ENCODE measurements around the gene SPATA2L. TPM values are rescaled to one million over a fixed set of nuclear protein-coding genes. Genes with fewer than 3 reads are reported as not detected.

Gene SPATA2L
- total RNA-seq, 4 donors from 2014 or later, result 1.2 to 18.7 (median 7.2) TPM

DNA sequence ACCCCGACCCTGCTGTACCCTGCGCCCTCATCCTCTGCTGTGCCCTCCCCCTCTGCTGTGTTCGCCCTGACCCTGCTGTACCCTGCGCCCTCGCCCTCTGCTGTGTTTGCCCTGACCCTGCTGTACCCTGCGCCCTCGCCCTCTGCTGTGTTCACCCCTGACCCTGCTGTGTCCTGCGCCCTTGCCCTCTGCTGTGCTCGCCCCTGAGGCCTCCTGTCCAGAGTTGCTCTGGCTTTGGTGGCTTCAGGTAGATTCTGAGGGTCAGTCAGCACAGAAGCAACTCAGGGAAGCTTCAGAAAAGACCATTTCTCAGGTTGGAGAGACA is 31.4 kb upstream of the SPATA2L start:
- Histone ChIP-seq H3K4me1 (no peaks in the 10 kb centered on the region), H3K27me3 (no peaks in the 10 kb centered on the region), H3K36me3 (no peaks in the 10 kb centered on the region), H3K4me3 (no peak overlapping the region), H3K27ac (no peak overlapping the region), H3K9me3 (no peaks in the 10 kb centered on the region)
- no peak for TF ChIP-seq CTCF (IDR thresholded peaks at IDR 0.05)
- no peak for TF ChIP-seq POLR2A (IDR thresholded peaks at IDR 0.05)
- DNase-seq, result no peak
- intact Hi-C loops (cut with DNase I; ENCODE audit: low total_unique reads), result no loop called here

DNA sequence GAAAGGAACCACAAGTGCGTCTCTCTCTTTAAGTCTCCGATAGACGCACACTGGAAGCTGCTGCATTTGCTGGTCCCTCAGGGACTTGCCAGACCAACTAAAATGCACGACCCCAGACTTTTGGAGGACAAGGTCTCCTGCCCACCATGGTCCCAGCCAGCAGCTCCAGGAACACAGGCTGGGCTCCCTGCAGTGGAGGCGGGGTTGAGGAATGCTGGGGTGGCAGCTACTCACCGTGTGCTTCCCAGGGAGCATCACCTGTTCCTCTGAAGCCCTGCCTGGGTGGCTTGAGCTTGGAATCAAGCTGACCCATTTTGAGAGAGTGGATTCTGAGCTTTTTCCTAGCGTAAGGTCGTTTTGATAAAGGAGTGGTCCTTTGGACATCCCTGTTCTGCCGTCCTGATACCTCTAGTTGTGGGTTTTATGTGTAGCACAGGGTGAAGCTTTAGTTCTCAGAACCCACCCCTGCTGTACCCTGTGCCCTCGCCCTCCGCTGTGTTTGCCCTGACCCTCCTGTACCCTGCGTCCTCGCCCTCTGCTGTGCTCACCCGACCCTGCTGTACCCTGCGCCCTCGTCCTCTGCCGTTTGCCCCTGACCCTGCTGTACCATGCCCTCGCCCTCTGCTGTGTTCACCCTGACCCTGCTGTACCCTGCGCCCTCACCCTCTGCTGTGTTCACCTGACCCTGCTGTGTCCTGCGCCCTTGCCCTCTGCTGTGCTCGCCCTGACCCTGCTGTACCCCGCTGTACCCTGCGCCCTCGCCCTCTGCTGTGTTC is 30.8 kb upstream of the SPATA2L start:
- H3K27me3 ChIP-seq, result no peaks in the 10 kb centered on the region
- no peaks in the 10 kb centered on the region for H3K9me3 ChIP-seq
- H3K36me3 ChIP-seq, result no peaks in the 10 kb centered on the region
- no peak overlapping the region for H3K4me3 ChIP-seq
- H3K4me1 ChIP-seq, result no peaks in the 10 kb centered on the region
- no peak overlapping the region for H3K27ac ChIP-seq
- DNase-seq, result no peak
- TF ChIP-seq CTCF (IDR thresholded peaks at IDR 0.05) (no peak), POLR2A (IDR thresholded peaks at IDR 0.05) (no peak)
- intact Hi-C loops (cut with DNase I; ENCODE audit: low total_unique reads), result no loop called here

DNA sequence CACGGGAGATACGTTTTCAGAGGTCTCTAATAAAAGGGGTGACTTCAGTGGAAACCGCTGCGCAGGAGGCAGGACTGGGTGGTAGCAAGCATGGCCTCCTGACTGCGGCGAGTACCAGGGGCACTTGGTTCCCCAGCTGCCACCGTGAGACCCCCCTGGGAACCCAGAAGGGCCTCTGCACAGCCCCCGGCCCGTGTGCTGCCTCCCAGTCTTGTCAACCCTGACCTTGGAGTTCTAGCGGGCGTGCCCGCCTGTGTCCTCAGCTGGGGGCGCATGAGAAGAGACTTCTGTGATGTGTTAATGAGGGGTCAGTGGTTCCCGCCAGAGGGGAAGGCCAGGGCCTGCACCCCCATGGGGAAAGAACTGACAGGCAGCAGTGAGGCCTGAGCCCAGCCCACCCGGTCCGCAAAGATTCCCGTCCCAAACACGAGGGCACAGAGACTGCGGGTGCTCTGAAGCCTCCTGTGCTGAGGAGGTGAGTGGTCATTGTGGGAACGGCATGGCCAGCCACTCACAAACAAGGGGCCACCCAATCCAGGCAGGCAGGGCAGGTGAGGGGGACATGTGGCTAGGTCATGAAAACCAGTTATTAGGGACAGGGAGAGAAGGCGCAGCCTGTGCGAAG is 29.2 kb upstream of the SPATA2L start:
- Histone ChIP-seq H3K4me1 (no peaks in the 10 kb centered on the region), H3K36me3 (no peaks in the 10 kb centered on the region), H3K27ac (no peak overlapping the region), H3K9me3 (no peaks in the 10 kb centered on the region), H3K4me3 (no peak overlapping the region), H3K27me3 (no peaks in the 10 kb centered on the region)
- no peak for DNase-seq
- TF ChIP-seq POLR2A (IDR thresholded peaks at IDR 0.05) (no peak), CTCF (IDR thresholded peaks at IDR 0.05) (no peak)
- intact Hi-C loops (cut with DNase I; ENCODE audit: low total_unique reads), result no loop called here

DNA sequence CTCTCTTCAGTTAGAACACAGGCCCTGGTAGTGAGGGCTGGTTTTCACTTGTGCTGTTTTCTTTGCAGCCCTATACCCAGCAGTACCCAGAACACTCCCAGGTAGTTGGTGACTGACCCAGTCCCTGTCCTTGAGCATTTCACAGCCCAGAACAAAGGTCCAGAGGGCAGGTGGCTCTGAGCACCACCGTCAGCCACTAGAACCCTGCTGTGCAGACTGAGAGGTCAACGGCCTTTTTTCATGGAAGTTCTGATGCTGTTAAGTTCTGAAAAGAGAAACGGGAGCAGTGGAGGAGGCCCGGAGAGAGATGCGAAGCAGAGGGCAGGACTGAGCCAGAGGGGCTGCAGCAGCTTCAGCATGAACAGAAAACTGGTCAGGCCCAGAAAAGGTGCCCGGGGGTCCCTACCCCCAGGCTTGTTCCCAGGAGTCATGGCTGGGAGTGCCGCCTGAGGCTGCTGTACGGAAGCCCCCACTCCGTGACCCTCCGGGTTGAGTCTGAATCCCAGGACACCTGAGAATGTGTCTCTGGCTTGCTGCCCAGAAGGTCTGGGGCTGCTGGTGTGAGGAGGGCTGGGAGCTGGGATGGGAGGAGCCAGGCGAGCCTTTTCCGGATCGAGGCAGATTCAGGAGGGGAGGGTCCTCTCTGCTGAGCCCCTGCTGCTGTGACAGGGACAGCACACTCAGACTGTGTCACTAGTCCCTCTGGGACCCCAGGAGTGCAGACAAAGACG is 28.5 kb upstream of the SPATA2L start:
- no peak for TF ChIP-seq CTCF (IDR thresholded peaks at IDR 0.05)
- no peak for TF ChIP-seq POLR2A (IDR thresholded peaks at IDR 0.05)
- Histone ChIP-seq H3K4me1 (no peaks in the 10 kb centered on the region), H3K27me3 (no peaks in the 10 kb centered on the region), H3K27ac (no peak overlapping the region), H3K9me3 (no peaks in the 10 kb centered on the region), H3K36me3 (no peaks in the 10 kb centered on the region), H3K4me3 (no peak overlapping the region)
- intact Hi-C loops (cut with DNase I; ENCODE audit: low total_unique reads), result no loop called here
- no peak for DNase-seq

DNA sequence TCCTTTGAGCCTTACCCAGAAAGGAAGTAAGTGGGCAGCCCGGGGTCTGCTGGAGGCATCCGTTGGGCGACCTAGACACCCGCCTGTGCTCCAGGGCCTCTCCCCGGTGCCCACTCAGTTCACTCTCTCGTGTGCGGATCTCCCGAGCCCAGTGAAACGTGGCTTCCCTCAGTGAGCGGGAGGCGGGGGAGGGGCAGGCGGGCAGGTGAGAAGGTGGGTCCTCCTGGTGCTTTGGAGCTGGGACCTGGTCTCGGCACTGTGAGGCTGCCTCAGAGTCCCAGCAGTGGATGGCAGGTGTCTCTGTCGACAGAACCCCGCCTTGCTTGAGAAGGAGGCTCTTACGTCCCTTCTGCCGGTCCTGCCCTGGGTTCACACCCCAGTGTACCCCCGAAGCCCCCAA is 27.8 kb upstream of the SPATA2L start:
- H3K4me3 ChIP-seq, result no peak overlapping the region
- no peak overlapping the region for H3K27ac ChIP-seq

More for the DNA sequence above, 27.8 kb upstream of the SPATA2L start:
- TF ChIP-seq POLR2A (IDR thresholded peaks at IDR 0.05), result no peak
- TF ChIP-seq CTCF (IDR thresholded peaks at IDR 0.05), result no peak
- Histone ChIP-seq H3K27me3 (no peaks in the 10 kb centered on the region), H3K9me3 (no peaks in the 10 kb centered on the region), H3K4me1 (no peaks in the 10 kb centered on the region), H3K36me3 (no peaks in the 10 kb centered on the region)
- no peak for DNase-seq
- intact Hi-C loops (cut with DNase I; ENCODE audit: low total_unique reads), result no loop called here
